ENCODE measurements around the gene CPEB4.
A peak's percentile ranks its signal among the peaks of the same experiment; 100 is the strongest.

The CPEB4 gene

DNA sequence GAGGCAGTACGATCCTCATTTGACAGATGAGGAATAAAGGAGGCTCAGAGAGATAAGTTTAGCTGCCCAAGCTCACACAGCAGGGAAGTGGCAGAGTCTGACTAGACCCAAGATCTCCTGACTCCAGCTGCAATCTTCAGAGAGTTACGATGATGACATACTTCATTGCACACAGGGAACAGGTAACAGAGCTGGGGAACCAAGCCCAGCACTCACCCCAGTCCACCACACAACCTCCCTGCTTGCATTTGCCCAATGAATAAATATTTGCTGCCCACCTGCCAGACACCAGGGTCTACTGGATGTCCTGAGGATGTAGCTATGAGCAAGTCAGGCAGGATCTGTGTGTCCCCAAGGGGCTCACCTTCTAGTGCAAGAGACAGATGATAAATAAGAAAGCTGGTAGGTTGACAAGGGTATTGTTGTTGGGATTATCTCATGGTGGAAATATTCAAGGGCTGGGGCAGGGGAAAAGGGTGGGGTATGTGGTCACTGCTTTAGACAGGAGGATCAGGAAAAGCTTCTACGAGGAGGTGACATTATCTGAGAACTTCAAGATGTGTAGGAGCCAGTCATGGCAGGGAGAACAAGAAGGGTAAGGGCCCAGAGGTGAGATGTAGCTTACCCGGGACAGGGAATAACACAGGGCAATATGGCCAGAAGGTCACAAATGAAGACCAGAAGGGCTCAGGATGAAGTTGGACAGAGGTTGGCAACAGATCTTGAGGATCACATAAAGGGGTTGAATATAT lies 28.6 kb upstream of the CPEB4 start:
- no peak for DNase-seq

- no peak for DNase-seq
Observed at GRCh38 chr5:173862047-173862477, 26.1 kb upstream of the CPEB4 start.

DNA sequence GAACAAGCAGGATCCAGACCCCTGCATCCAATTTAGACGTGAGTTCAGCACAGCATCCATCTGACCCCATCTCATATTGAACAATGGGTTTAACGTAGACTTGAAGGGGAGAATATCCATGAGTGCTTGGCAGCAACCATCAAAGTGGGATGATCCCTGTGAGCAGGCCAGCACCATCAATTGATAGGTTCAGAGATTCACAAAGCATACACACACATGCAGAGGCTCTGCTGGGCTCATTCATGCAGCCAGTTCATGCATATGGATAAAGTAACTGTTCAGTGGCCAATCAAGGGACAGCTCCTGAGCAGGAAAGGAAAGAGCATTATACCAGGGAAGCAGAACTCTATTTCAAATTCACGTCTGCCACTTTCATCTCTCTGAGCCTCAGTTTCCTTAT lies 24.8 kb upstream of the CPEB4 start:
- DNase-seq, result no peak

- no peak for DNase-seq
Observed at GRCh38 chr5:173864126-173865050, 23.8 kb upstream of the CPEB4 start.

DNA sequence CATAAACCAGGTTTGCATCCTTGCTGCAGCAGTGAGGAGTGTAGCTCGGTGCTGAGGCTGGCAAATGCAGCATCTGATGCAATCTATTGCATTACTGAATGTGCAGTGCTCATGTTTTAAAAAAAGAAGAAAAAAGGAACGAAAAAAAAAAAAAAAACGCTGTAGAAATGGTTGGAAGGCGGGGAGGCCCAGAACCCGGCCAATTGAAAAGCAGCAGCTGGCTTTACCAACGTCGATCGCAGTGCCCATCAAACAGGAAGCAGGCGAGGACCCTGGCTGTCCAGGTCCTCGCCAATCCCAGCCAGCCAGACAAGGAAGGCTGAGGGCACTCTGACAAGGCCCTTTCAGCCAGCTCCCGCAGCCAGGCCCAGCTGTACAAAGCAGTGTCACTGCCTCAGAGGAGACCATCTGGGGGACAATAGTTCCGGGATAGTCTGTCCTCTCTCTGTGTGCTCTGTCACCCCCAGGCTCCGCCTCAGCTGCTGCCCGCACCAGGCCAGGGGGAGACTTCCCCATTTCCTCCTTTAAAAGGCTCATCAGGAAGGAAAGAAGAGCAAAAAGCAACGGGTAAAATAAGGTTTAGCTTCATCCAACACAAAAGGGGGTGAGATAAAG lies 21.8 kb upstream of the CPEB4 start:
- DNase-seq, result no peak

- no peak for DNase-seq
Observed at GRCh38 chr5:173866858-173867679, 21.1 kb upstream of the CPEB4 start.

DNA sequence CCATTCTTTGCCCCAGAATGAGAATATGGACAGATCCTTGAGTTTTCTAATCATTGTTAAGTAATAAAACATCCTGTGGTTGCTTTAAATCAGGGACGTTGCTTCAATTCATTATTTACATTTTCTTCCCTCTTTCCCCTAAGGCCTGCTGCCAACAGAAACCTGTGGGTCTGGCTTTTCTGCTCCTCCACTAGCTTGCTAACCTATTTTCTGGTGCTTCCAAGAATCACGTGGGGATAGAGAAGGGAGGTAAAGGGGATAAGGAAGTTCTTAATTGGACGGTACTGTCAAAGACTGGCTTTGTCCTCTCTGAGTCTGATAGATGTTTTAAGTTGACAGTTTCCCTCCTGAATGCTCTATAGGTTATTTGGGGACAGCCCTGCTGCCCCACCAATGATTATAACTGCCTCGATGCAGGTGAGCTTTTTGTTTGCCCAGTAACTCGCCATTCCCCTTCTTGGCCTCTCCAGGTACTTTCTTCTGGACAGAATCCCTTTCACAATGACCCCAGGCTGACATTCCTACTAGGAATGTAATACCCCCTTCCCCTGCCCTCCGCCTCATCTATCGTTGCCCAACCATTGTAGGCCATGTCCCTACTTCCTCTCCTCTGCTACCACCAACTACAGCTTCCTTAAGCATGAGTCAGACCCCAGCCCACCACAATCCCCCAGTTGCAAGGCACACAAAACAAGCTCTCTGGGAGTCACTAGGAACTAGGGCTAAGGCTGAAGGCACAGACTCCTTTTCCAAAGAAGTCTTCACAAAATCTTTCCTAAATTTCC lies 19.9 kb upstream of the CPEB4 start:
- DNase-seq, result no peak

- peak; percentile 39 for DNase-seq
Observed at GRCh38 chr5:173869316-173869715, 18.8 kb upstream of the CPEB4 start.

DNA sequence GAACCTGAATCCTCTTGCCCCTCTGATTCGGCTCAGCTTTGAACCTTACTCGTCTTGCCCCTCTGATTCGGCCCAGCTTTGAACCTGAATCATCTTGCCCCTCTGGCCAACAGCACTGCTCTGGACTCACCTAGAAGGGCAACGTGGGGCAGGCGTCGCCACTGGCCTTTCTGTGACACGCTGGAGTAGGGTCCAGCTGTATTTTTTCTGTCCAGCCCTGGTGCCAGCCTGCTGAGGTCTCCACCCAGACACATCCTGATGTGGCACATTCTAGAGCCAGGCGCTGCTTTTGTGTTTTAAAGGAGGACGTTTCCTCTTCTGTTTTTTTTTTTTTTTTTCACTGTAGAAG lies 15.2 kb upstream of the CPEB4 start:
- no peak for DNase-seq

GRCh38 chr5:173873306-173873922 lies 14.7 kb upstream of the CPEB4 start:
- DNase-seq, result no peak

DNA sequence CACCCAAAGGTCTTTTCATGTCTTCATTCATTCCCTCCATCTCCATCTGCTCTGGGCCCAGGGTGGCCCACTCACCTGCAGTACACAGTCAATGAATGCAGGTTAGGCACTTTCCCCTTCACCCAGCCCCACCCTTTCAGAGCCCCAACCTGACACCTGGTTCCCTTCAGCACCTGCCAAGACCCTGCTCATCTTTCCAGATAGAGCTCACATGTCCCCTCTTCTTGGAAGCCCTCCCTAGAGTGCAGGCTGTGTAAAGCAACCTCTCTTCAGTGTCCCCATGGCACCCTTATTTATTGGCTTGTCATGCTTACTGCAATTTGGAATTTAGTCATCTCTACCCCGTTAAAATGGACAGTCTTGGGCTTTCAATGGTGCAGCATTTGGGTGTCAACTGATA lies 13.0 kb upstream of the CPEB4 start:
- no peak for DNase-seq

DNA sequence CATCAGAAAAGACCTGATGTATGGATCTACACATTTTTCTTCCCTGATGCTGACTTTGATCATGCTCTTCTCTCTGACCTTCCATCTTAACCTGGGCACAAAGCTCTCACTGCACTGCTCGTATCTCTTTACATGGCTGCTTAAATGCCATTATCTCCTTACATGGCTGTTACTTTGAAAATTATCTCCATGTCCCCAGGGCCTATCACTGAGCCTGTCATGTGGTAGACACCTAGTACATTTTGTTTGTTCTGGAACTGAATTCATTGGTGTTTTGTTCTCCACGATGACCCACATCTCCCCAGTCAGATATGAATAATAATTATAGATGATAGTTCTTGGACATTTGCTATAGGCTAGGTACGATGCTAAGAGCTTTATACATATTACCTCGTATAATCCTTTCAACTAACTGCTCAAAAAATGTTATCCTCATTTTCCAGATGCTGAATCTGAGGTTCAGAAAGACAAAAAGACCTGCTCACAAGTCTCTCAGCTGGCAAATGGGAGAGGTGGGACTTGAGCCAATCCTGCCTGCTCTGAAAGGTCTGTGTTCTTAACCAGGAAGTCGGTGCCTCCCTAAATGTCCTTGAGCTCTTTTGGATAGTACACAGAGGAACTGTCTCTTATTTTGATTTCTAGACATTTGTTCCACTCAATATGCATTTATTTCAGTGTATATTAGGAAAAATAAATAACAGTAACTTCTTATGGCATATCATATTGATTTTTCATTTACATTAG lies 9.8 kb upstream of the CPEB4 start:
- DNase-seq, result no peak

DNA sequence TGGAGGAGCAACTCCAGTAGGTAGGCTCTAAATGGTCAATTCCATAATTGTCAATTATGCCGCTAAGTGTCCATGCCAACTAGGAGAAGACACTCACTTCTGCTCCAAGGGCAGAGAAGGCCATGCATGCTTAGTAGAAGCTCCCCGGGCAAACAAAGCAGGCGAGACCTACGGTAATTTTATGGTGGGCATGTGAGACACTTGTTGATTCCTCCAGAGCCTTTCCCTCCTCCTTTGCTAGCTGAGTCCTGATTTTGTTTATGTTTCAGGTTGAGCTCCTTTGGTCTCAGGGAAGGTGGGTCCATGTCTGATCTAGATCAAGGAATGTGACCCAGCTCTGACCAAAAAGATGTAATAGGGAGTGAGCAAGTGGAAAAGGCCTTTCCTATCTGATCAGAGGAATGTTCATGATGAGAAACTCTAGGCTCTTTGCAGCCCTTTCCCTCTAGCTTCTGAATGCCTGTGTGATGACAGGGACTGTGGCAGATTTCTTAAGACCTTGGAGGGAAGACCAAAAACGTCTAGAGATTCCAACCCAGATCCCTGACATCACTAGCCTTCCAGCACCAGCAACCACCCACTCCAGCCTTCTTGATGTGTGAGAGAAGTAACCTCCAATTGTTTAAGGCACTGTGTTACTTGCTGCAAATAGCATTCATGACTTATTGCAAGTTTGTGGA lies 7.7 kb upstream of the CPEB4 start:
- no peak for DNase-seq

DNA sequence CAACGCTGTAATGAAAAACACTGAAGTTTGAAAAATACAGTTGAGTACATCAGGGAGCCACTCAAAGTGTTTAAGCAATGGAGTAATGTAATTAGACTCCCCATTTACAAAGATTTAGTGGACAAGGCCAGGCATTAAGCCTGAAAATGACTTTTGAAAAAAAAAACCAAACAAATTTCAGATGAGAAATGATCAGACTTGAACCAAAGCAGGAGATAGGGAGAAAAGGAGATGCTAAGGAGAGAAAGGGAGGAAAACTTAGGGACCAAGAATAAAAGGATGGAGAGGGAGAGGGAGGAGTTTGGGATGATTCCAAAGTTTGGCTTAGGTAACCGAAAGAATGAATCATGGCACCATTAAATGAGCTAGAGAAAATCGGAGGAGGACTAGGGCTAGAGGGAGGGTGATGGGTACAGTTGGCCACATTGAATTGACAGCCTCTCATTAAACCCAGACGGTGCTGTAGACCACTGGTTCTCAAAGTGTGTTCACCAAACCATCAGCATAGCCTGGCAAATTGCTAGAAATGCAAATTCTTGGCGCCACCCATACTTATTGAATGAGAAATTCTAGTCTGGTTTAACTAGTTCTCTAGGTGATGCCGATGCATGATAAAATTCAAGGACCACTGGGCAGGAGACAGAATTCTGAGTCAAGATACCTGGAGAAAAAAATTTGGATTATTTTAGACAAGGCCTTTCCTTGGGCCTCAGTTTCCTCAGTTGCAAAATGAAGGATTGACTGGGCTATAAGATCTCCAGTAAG lies 6.2 kb upstream of the CPEB4 start:
- DNase-seq, result no peak

GRCh38 chr5:173882632-173883031 lies 5.5 kb upstream of the CPEB4 start:
- DNase-seq, result no peak

DNA sequence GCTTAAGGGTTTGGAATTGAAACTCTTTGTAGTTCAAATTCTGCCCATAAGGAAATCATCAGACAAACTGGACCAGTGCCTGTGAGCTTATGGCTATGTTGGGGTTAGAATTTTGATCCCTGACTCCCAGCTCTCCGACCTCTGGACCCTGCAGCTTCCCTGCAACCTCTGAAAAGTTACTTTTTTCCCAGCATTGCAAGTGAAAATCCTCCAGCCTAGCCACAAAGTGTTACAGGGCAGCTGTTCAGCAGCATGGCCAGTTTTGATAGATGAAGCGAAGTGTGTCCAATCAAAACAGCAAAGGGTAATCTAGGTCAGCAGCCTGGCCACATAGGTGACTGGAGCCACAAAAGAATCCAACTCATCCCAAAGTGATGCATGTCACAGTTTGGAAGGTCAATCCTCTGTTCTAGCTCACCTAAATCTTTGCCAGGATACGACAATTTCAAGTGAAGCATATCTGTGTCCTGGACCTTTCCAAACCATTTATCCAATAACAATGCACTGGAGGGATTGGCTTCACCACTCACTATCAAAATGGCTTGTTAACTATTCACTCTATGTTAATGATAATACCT lies 4.7 kb upstream of the CPEB4 start:
- DNase-seq, result no peak

- DNase-seq, result no peak
Observed at GRCh38 chr5:173884402-173885053, 3.6 kb upstream of the CPEB4 start.

- no peak for DNase-seq
Observed at GRCh38 chr5:173885054-173885443, 3.1 kb upstream of the CPEB4 start.

Measured in femur (tissue), 1 donor.